Nephron (organoid): ENCODE measurements around the gene NAE1.

Experiments used
- H3K27ac Mint-ChIP-seq, 3 experiments: 2 replicates each; pipeline ENCODE4 v1.8.0; 2020; ENCODE audit warnings: mixed read lengths in 3 of 3, mild to moderate bottlenecking in 2 of 3, moderate library complexity in 1 of 3
- H3K27me3 Mint-ChIP-seq: 2 replicates; pipeline ENCODE4 v1.8.0; 2021; ENCODE audit warnings: low read depth, mild to moderate bottlenecking, moderate library complexity, mixed read lengths
- H3K36me3 Mint-ChIP-seq: 2 replicates; pipeline ENCODE4 v1.8.0; 2020; ENCODE audit warnings: low read depth, mixed read lengths
- H3K4me1 Mint-ChIP-seq: 2 replicates; pipeline ENCODE4 v1.8.0; 2020; ENCODE audit warnings: mixed read lengths
- H3K4me3 Mint-ChIP-seq, 3 experiments: 2 replicates each; pipeline ENCODE4 v1.8.0; 2020; ENCODE audit warnings: mild to moderate bottlenecking in 3 of 3, mixed read lengths in 3 of 3, moderate library complexity in 2 of 3
- H3K9me3 Mint-ChIP-seq: 2 replicates; pipeline ENCODE4 v1.8.0; 2020; ENCODE audit warnings: mixed read lengths
- TF ChIP-seq, protein P1 (sequence below), 3 experiments: fragments of 200-600 bp; sonication (generic); IDR thresholded peaks; one replicate each; pipeline ENCODE4 v1.5.0; 2021; ENCODE audit warnings: antibody characterized with exemption in 3 of 3; ENCODE audit not compliant: unreplicated experiment in 3 of 3

Gene NAE1

GRCh38 chr16:66848172-66848571 lies 17.4 kb upstream of the NAE1 start:
- no peak overlapping the region for H3K27ac Mint-ChIP-seq
- H3K27me3 Mint-ChIP-seq = peaks cover 69% of the 10 kb centered on the region
- H3K4me1 Mint-ChIP-seq = peaks cover 12% of the 10 kb centered on the region
- TF ChIP-seq, protein P1, sequence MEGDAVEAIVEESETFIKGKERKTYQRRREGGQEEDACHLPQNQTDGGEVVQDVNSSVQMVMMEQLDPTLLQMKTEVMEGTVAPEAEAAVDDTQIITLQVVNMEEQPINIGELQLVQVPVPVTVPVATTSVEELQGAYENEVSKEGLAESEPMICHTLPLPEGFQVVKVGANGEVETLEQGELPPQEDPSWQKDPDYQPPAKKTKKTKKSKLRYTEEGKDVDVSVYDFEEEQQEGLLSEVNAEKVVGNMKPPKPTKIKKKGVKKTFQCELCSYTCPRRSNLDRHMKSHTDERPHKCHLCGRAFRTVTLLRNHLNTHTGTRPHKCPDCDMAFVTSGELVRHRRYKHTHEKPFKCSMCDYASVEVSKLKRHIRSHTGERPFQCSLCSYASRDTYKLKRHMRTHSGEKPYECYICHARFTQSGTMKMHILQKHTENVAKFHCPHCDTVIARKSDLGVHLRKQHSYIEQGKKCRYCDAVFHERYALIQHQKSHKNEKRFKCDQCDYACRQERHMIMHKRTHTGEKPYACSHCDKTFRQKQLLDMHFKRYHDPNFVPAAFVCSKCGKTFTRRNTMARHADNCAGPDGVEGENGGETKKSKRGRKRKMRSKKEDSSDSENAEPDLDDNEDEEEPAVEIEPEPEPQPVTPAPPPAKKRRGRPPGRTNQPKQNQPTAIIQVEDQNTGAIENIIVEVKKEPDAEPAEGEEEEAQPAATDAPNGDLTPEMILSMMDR (IDR thresholded peaks at IDR 0.05; ENCODE audit: unreplicated experiment in 3 of 3) = no peak
- H3K9me3 Mint-ChIP-seq = no peaks in the 10 kb centered on the region
- no peak overlapping the region for H3K4me3 Mint-ChIP-seq
- no peaks in the 10 kb centered on the region for H3K36me3 Mint-ChIP-seq

DNA sequence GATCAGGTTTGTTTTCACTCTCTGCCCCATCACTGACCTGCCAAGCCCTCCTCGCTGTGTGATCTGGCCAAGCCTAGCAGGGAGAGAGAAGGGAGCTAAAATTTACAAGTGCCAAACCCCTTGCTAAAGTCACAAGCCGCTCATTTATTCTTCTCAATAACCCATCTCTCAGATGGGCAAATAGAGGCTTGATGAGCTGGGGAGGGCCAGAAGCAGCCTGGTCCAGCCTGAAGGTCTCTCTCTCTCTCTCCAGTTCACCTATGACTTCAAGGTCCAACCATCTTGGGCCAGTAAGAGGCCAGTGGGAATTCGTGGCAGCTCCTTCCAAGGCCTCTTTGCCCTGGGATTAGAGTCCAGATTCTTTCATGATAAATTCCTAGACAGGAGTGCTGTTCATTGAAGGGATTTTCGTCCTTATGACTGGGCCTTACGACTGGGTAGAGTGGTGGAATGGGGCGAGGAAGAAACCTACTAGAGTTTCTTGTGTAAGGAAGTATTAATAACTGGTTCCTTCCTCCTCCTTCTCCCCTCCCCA lies 16.8 kb upstream of the NAE1 start:
- no peak overlapping the region for H3K4me3 Mint-ChIP-seq
- no peaks in the 10 kb centered on the region for H3K9me3 Mint-ChIP-seq
- H3K27me3 Mint-ChIP-seq = peaks cover 75% of the 10 kb centered on the region
- no peaks in the 10 kb centered on the region for H3K36me3 Mint-ChIP-seq
- TF ChIP-seq, protein P1 (IDR thresholded peaks at IDR 0.05; ENCODE audit: unreplicated experiment in 3 of 3) = no peak
- H3K27ac Mint-ChIP-seq = no peak overlapping the region
- peaks cover 12% of the 10 kb centered on the region for H3K4me1 Mint-ChIP-seq

GRCh38 chr16:66846831-66847230 lies 16.1 kb upstream of the NAE1 start:
- Mint-ChIP-seq H3K4me3 (no peak overlapping the region), H3K36me3 (no peaks in the 10 kb centered on the region), H3K9me3 (no peaks in the 10 kb centered on the region), H3K27me3 (peaks cover 82% of the 10 kb centered on the region), H3K4me1 (peaks cover 12% of the 10 kb centered on the region), H3K27ac (no peak overlapping the region)
- TF ChIP-seq, protein P1 (IDR thresholded peaks at IDR 0.05; ENCODE audit: unreplicated experiment in 3 of 3) = no peak

DNA sequence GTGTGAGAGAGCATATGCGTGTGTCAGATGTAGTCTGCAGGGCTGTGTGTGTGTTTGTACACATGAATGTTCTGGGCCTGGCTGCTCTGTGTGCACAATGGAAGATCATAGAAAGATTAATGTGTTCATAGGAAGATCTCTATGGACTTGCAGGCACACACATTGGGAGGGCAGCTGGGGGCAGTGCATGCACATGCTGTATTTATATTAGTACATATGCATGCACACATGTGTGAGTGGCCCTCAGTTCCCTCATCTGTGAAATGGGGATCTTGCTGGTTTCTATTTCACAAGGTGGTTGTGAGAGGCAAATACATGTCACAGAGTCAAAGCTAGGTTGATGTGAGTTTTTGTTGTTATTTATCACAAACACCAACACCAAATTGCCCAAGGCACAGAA lies 15.5 kb upstream of the NAE1 start:
- no peak overlapping the region for H3K27ac Mint-ChIP-seq
- TF ChIP-seq, protein P1 (IDR thresholded peaks at IDR 0.05; ENCODE audit: unreplicated experiment in 3 of 3) = no peak
- H3K4me1 Mint-ChIP-seq = peaks cover 12% of the 10 kb centered on the region
- H3K4me3 Mint-ChIP-seq = peak overlapping the region; percentile 50 to 63 (median 63)
- no peaks in the 10 kb centered on the region for H3K36me3 Mint-ChIP-seq
- peaks cover 88% of the 10 kb centered on the region for H3K27me3 Mint-ChIP-seq
- H3K9me3 Mint-ChIP-seq = no peaks in the 10 kb centered on the region

DNA sequence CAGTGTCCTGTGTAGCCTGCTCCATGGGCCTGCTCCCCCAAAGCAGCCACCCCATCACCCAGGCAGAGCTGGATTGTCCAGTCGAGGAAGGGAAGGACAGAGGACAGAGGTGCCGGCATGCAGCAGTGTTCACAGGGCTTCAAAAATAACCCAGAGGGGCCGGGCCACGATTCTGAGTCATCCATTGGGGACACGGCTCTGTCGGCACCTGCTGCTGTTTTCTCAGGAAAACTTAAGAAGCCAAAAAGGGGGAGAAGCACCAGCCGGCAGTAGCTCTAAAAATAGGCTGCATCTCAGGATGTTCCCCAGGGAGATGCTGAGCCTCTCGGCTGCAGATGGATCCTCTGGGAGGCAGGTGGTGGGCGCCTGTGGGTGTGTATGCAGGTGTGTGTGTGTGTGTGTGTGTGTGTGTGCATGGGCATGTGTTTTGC lies 15.0 kb upstream of the NAE1 start:
- H3K4me3 Mint-ChIP-seq = peak overlapping the region; percentile 50 to 63 (median 63)
- H3K4me1 Mint-ChIP-seq = peaks cover 12% of the 10 kb centered on the region
- no peaks in the 10 kb centered on the region for H3K9me3 Mint-ChIP-seq
- TF ChIP-seq, protein P1 (IDR thresholded peaks at IDR 0.05; ENCODE audit: unreplicated experiment in 3 of 3) = no peak
- H3K36me3 Mint-ChIP-seq = no peaks in the 10 kb centered on the region
- no peak overlapping the region for H3K27ac Mint-ChIP-seq
- peaks cover 86% of the 10 kb centered on the region for H3K27me3 Mint-ChIP-seq

DNA sequence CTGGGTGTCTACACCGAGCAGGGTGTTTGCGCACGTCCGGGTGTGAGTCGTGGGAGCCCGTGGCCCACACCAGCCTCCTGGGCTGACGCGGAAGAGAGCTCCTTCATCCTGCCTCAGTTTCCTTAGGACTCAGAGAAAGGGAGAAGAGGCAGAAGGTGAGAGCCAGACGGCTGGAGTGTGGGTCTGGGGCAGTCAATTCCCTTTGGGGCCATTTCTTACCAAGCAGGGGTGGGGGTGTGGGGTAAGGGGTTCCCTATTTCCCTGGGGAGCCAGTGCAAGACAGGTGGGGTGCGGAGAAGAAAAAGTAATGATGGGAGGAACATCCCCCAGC lies 14.3 kb upstream of the NAE1 start:
- TF ChIP-seq, protein P1 (IDR thresholded peaks at IDR 0.05; ENCODE audit: unreplicated experiment in 3 of 3) = no peak
- peaks cover 12% of the 10 kb centered on the region for H3K4me1 Mint-ChIP-seq

More for the DNA sequence above, 14.3 kb upstream of the NAE1 start:
- H3K27ac Mint-ChIP-seq = no peak overlapping the region
- H3K36me3 Mint-ChIP-seq = no peaks in the 10 kb centered on the region
- peak overlapping the region; percentile 27 to 54 (median 54) for H3K4me3 Mint-ChIP-seq
- no peaks in the 10 kb centered on the region for H3K9me3 Mint-ChIP-seq
- peaks cover 86% of the 10 kb centered on the region for H3K27me3 Mint-ChIP-seq
